HG03097 (cell line): ENCODE measurements around the gene OR2T6.
"Not testable (repeated sequence)": the region's sequence is repeated elsewhere in the genome, so short reads cannot be mapped to it uniquely, and the experiment has no call there.

Experiments
- ATAC-seq: cut with Tn5 transposase; IDR thresholded peaks from one replicate; pipeline ENCODE4 v1.9.1; 2021; ENCODE audit not compliant: unreplicated experiment, low FRiP score

The OR2T6 gene

GRCh38 chr1:248375446-248375845 is at the start of gene OR2T6:
Gene OR2T6 (plus strand): TSS chr1:248375746. CDS start chr1:248387609, 11,863 bp downstream.
- no peak for ATAC-seq

GRCh38 chr1:248343451-248343850 is 32.1 kb upstream of the OR2T6 start:
- ATAC-seq: no peak

GRCh38 chr1:248348475-248348874 is 27.1 kb upstream of the OR2T6 start, which contains the start of gene OR14C36:
Gene OR14C36 (plus strand): TSS chr1:248348775. CDS start chr1:248348775, 0 bp downstream.
- no peak for ATAC-seq

- no peak for ATAC-seq
These were observed 16.1 kb upstream of the OR2T6 start for GRCh38 chr1:248359415-248359814.

GRCh38 chr1:248361121-248361715 is 14.3 kb upstream of the OR2T6 start, which contains the start of gene OR2T4:
Gene OR2T4 (plus strand): TSS chr1:248361665. CDS start chr1:248361665, 0 bp downstream.
- ATAC-seq: no peak

GRCh38 chr1:248366609-248367008 is 8.9 kb upstream of the OR2T6 start:
- ATAC-seq: no peak

- peak; percentile 68 for ATAC-seq
These were observed 3.2 kb upstream of the OR2T6 start for GRCh38 chr1:248372394-248372793.

GRCh38 chr1:248373761-248374160 is 1.8 kb upstream of the OR2T6 start:
- no peak for ATAC-seq

- ATAC-seq: no peak
These were observed 1.4 kb downstream of the OR2T6 start for GRCh38 chr1:248376916-248377315.

- no peak for ATAC-seq
These were observed 5.3 kb downstream of the OR2T6 start for GRCh38 chr1:248380854-248381253.

- no peak for ATAC-seq
These were observed 12.9 kb downstream of the OR2T6 start for GRCh38 chr1:248388426-248388825.

GRCh38 chr1:248393050-248393449 is 17.5 kb downstream of the OR2T6 start:
- no peak for ATAC-seq

- ATAC-seq: no peak
These were observed 27.2 kb downstream of the OR2T6 start, which contains the start of gene OR2T1 for GRCh38 chr1:248402748-248403147. Gene OR2T1 (plus strand): TSS chr1:248403048. CDS start chr1:248406148, 3,100 bp downstream.

- no peak for ATAC-seq
These were observed 28.5 kb downstream of the OR2T6 start for GRCh38 chr1:248404024-248404423.

- no peak for ATAC-seq
These were observed 31.5 kb downstream of the OR2T6 start for GRCh38 chr1:248406721-248407692.

- ATAC-seq: no peak
These were observed 40.7 kb downstream of the OR2T6 start for GRCh38 chr1:248416226-248416625.

- ATAC-seq: no peak
These were observed 42.3 kb downstream of the OR2T6 start for GRCh38 chr1:248417854-248418253.

- no peak for ATAC-seq
These were observed 45.8 kb downstream of the OR2T6 start for GRCh38 chr1:248421384-248421783.

- peak; percentile 40 for ATAC-seq
These were observed 52.1 kb downstream of the OR2T6 start for GRCh38 chr1:248427526-248428191.

- ATAC-seq: peak; percentile 95
These were observed 52.6 kb downstream of the OR2T6 start for GRCh38 chr1:248428192-248428533.

GRCh38 chr1:248431683-248432082 is 56.1 kb downstream of the OR2T6 start:
- not testable (repeated sequence) for ATAC-seq
